ENCODE measurements around the gene KLHL10. TPM values are rescaled to one million over a fixed set of nuclear protein-coding genes. Genes with fewer than 3 reads are reported as not detected.
"Not testable (repeated sequence)": the region's sequence is repeated elsewhere in the genome, so short reads cannot be mapped to it uniquely, and the experiment has no call there.

The KLHL10 gene
- polyA plus RNA-seq, 12 donors: 0.12 to 0.48 (median 0.28) TPM; not detected in 5

- DNase-seq: not testable (repeated sequence)
Observed at GRCh38 chr17:41851382-41851781, 13.8 kb downstream of the KLHL10 start.

- DNase-seq: no peak
Observed at GRCh38 chr17:41860254-41860931, 22.8 kb downstream of the KLHL10 start.

GRCh38 chr17:41863074-41863848 lies 25.6 kb downstream of the KLHL10 start:
- no peak for DNase-seq

- DNase-seq: no peak
Observed at GRCh38 chr17:41864498-41864835, 26.8 kb downstream of the KLHL10 start.

- peak; percentile 88 for DNase-seq
Observed at GRCh38 chr17:41864836-41865595, 27.4 kb downstream of the KLHL10 start, which contains the start of gene KLHL11. TSS of gene KLHL11 (minus strand) at chr17:41865423. CDS start at chr17:41865370, 53 bp downstream.

GRCh38 chr17:41865596-41865893 lies 27.9 kb downstream of the KLHL10 start:
- DNase-seq: no peak

- no peak for DNase-seq
Observed at GRCh38 chr17:41868568-41868967, 30.9 kb downstream of the KLHL10 start.

GRCh38 chr17:41869426-41869825 lies 31.8 kb downstream of the KLHL10 start:
- DNase-seq: no peak

- DNase-seq: no peak
Observed at GRCh38 chr17:41870097-41870496, 32.5 kb downstream of the KLHL10 start.

GRCh38 chr17:41870627-41871026 lies 33.0 kb downstream of the KLHL10 start:
- DNase-seq: no peak

GRCh38 chr17:41871789-41872188 lies 34.2 kb downstream of the KLHL10 start:
- no peak for DNase-seq

- DNase-seq: no peak
Observed at GRCh38 chr17:41873559-41874292, 36.1 kb downstream of the KLHL10 start.

- DNase-seq: not testable (repeated sequence)
Observed at GRCh38 chr17:41874293-41874670, 36.7 kb downstream of the KLHL10 start.

- DNase-seq: no peak
Observed at GRCh38 chr17:41880130-41880529, 42.5 kb downstream of the KLHL10 start.

GRCh38 chr17:41882756-41883155 lies 45.1 kb downstream of the KLHL10 start:
- DNase-seq: no peak

- DNase-seq: no peak
Observed at GRCh38 chr17:41885733-41886132, 48.1 kb downstream of the KLHL10 start.

GRCh38 chr17:41888332-41888965 lies 50.8 kb downstream of the KLHL10 start:
- DNase-seq: no peak

- DNase-seq: no peak
Observed at GRCh38 chr17:41891135-41892020, 53.8 kb downstream of the KLHL10 start.

- DNase-seq: no peak
Observed at GRCh38 chr17:41892021-41892376, 54.4 kb downstream of the KLHL10 start.

- DNase-seq: no peak
Observed at GRCh38 chr17:41893384-41893783, 55.8 kb downstream of the KLHL10 start.
